Measurements from ENCODE around the gene SH2D3A.

GRCh38 chr19:6711078-6711361 is 56.2 kb downstream of the SH2D3A start:
- TF ChIP-seq EZH2 (IDR thresholded peaks at IDR 0.05; ENCODE audit: borderline replicate concordance, low read depth, low read length, severe bottlenecking) (no peak), CTCF (IDR thresholded peaks at IDR 0.05; ENCODE audit: extremely low read depth in 1 of 2, insufficient read depth in 1 of 2, low read depth in 1 of 2, low read length in 2 of 2) (no peak), POLR2AphosphoS5 (IDR thresholded peaks at IDR 0.05; ENCODE audit: insufficient read depth, low read depth, low read length) (no peak)
